OCI-LY7 (cell line): ENCODE results near the gene PCYOX1L.

Experiments
- EZH2phosphoT487 ChIP-seq: fragments of 200-600 bp; sonication (generic); IDR thresholded peaks from 2 replicates; pipeline ENCODE4 v1.6.1; 2018; ENCODE audit warnings: low read depth, borderline replicate concordance, mild to moderate bottlenecking, mixed run types, antibody characterized with exemption, low read length, moderate library complexity, mixed read lengths
- TF ChIP-seq, protein P1 (sequence below): fragments of 200-600 bp; sonication (generic); conservative IDR thresholded peaks from 2 replicates; pipeline ENCODE4 v1.5.1; 2014; ENCODE audit warnings: mild to moderate bottlenecking, antibody characterized with exemption, low read length, moderate library complexity, mixed read lengths

DNA sequence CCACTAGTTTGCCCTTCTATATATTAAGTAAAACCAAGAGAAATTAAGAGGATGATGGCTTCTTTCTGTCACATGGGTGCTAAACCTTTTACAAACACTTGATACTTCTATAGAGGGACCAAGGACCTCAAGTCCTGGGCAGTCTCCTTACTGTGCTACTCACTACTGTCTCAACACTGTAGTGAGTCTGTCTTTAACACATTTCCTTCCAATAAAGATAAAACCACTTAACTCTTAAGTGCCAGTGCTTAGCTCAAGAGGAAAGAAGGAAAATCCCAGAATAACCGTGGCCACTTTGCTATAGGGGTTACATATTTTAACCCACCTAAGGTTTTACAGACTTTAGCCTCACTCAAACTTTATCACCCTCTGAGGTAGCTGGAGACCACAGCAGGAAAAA lies 16.9 kb upstream of the PCYOX1L start:
- TF ChIP-seq, protein P1, sequence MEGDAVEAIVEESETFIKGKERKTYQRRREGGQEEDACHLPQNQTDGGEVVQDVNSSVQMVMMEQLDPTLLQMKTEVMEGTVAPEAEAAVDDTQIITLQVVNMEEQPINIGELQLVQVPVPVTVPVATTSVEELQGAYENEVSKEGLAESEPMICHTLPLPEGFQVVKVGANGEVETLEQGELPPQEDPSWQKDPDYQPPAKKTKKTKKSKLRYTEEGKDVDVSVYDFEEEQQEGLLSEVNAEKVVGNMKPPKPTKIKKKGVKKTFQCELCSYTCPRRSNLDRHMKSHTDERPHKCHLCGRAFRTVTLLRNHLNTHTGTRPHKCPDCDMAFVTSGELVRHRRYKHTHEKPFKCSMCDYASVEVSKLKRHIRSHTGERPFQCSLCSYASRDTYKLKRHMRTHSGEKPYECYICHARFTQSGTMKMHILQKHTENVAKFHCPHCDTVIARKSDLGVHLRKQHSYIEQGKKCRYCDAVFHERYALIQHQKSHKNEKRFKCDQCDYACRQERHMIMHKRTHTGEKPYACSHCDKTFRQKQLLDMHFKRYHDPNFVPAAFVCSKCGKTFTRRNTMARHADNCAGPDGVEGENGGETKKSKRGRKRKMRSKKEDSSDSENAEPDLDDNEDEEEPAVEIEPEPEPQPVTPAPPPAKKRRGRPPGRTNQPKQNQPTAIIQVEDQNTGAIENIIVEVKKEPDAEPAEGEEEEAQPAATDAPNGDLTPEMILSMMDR = no peak
- TF ChIP-seq EZH2phosphoT487 = no peak
